Right lobe of liver (tissue), 6 donors: ENCODE data around the gene OR3A1. TPM values are rescaled to one million over a fixed set of nuclear protein-coding genes. Genes with fewer than 3 reads are reported as not detected.
"Not testable (repeated sequence)": the region's sequence is repeated elsewhere in the genome, so short reads cannot be mapped to it uniquely, and the experiment has no call there.

Experiments
- ATAC-seq, 4 donors: fragments of 200-7000 bp; cut with Tn5 transposase; one replicate each; pipeline ENCODE4 v1.9.1; 2020; ENCODE audit warnings: mild to moderate bottlenecking in 4 of 4, moderate library complexity in 4 of 4
- DNase-seq, 3 donors: peaks; one replicate each; pipeline ENCODE4 v3.0.0-alpha.2; 2020
- H3K27ac ChIP-seq, 3 donors: fragments of 200-600 bp; one replicate each; pipeline ENCODE4 v1.8.0; 2022
- H3K27me3 ChIP-seq, 2 donors: fragments of 200-600 bp; one replicate each; pipeline ENCODE4 v1.8.0; 2022
- H3K36me3 ChIP-seq, 4 donors: fragments of 200-600 bp; sonication (generic) in 1 of 4; one replicate each; pipeline versions ENCODE4 v1.5.1 to v1.8.0; 2017 to 2022; ENCODE audit warnings: control low read depth in 1 of 4
- H3K4me1 ChIP-seq, 4 donors: fragments of 200-600 bp; sonication (generic) in 1 of 4; one replicate each; pipeline versions ENCODE4 v1.5.1 to v1.8.0; 2017 to 2022; ENCODE audit warnings: control low read depth in 1 of 4
- H3K4me3 ChIP-seq, 3 donors: fragments of 200-600 bp; one replicate each; pipeline ENCODE4 v1.8.0; 2022
- H3K9me3 ChIP-seq, 4 donors: fragments of 200-600 bp; sonication (generic) in 1 of 4; one replicate each; pipeline versions ENCODE4 v1.5.1 to v1.8.0; 2017 to 2022; ENCODE audit warnings: control low read depth in 1 of 4
- POLR2A ChIP-seq: fragments of 450-650 bp; IDR thresholded peaks from one replicate; pipeline ENCODE4 v1.6.1; 2017; ENCODE audit warnings: antibody characterized with exemption, mild to moderate bottlenecking
- WGBS: methylation state at CpG from one replicate; pipeline ENCODE4 v1.1.6; 2018; ENCODE audit warnings: low coverage, low lambda C conversion rate; ENCODE audit not compliant: insufficient coverage; ENCODE audit errors: missing lambda C conversion rate; 5-methylcytosine and 5-hydroxymethylcytosine counted together
- intact Hi-C, 2 donors: fragments of 100-400 bp; cut with DNase I; formaldehyde crosslinking; loops; one replicate each; pipeline versions ENCODE4 v1.11.2 to v1.14.1; 2022
- total RNA-seq, 6 experiments: library from RNA; depleted of rRNA in 2 of 6; stranded (reverse); fragments of >200 nt in 2 of 6; fragmentation: NEBNext Ultra II Directional in 3 of 6; extraction: Animal tissue kit (Norgen Biotek cat#: 25700) in 3 of 6; gene quantifications; one replicate each; pipeline versions ENCODE4 v1.1.0 to v1.2.4, GENCODE V29; 2016 to 2023
- TF ChIP-seq, protein P1 (sequence below), 4 donors: fragments of 200-600 bp in 3 of 4; fragments of 450-650 bp in 1 of 4; IDR thresholded peaks; one replicate each; pipeline versions ENCODE4 v1.5.1 to v1.8.0; 2016 to 2022; ENCODE audit warnings: antibody characterized with exemption in 4 of 4, mild to moderate bottlenecking in 2 of 4
- donor health status: DM: no; HTN: yes; CAD: no.
- donor health status: DM: no; HTN: no; CAD: no.
- donor health status: DM: no; HTN: no; CAD: no.
- donor health status: DM: no; HTN: yes; CAD: no.
- donor health status: DM: no; HTN: yes; CAD: no.

Gene OR3A1
- total RNA-seq, 6 experiments from 2014 or later = not detected

DNA sequence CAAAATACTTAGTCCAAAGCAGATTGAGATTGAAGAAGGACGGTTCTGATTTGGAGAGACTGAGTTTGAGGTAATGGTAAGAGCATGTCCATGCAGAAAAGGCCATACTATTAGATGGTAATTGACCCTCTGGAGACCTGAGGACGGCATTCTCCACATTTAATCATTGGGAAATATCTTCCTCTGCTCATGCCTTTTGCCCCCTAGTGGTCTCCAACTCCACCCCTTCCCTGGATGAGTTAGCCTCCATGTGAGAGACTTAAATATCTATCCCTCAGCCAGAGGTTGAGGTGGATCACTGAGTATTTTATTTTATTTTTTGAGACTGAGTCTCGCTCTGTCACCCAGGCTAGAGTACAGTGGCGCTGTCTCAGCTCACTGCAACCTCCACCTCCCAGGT, 10.4 kb upstream of the OR3A1 start:
- H3K27ac ChIP-seq = no peak overlapping the region

DNA sequence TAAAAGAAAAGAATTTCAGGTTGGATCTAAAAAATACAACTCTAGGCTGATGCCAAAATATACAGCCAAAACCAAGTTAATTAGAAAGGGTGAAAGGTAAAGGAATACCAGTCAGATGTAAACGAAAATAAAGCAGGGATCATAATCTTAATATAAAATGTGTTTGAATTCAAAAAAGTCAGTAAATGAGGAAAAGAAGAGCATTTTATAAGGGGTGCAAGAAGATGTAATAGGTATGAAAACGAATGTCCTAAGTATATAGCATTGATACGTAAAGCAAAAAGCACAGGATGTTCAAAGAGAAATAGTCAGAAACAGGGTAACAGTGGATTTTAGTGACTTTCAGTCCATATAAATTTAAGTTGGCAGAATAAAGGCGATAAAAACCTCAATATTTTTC, 2.5 kb downstream of the OR3A1 start:
- H3K4me3 ChIP-seq = no peak overlapping the region
- no peaks in the 10 kb centered on the region for H3K9me3 ChIP-seq
- intact Hi-C loops = no loop called here
- H3K27me3 ChIP-seq = no peaks in the 10 kb centered on the region
- ATAC-seq (no peak), DNase-seq (no peak)
- H3K27ac ChIP-seq = no peak overlapping the region
- no peaks in the 10 kb centered on the region for H3K4me1 ChIP-seq
- no peak for TF ChIP-seq POLR2A
- TF ChIP-seq, protein P1, sequence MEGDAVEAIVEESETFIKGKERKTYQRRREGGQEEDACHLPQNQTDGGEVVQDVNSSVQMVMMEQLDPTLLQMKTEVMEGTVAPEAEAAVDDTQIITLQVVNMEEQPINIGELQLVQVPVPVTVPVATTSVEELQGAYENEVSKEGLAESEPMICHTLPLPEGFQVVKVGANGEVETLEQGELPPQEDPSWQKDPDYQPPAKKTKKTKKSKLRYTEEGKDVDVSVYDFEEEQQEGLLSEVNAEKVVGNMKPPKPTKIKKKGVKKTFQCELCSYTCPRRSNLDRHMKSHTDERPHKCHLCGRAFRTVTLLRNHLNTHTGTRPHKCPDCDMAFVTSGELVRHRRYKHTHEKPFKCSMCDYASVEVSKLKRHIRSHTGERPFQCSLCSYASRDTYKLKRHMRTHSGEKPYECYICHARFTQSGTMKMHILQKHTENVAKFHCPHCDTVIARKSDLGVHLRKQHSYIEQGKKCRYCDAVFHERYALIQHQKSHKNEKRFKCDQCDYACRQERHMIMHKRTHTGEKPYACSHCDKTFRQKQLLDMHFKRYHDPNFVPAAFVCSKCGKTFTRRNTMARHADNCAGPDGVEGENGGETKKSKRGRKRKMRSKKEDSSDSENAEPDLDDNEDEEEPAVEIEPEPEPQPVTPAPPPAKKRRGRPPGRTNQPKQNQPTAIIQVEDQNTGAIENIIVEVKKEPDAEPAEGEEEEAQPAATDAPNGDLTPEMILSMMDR (IDR thresholded peaks at IDR 0.05) = no peak
- 55% methylated on average over 4 of the region's 4 CpGs for WGBS
- no peaks in the 10 kb centered on the region for H3K36me3 ChIP-seq

More for the DNA sequence above, 10.4 kb upstream of the OR3A1 start:
- no peaks in the 10 kb centered on the region for H3K9me3 ChIP-seq
- no peaks in the 10 kb centered on the region for H3K27me3 ChIP-seq
- no peaks in the 10 kb centered on the region for H3K4me1 ChIP-seq
- DNase-seq = no peak
- no peak for TF ChIP-seq POLR2A
- WGBS = 71% methylated on average over 3 of the region's 4 CpGs
- intact Hi-C loops = no loop called here
- ATAC-seq = no peak
- H3K36me3 ChIP-seq = no peaks in the 10 kb centered on the region
- no peak overlapping the region for H3K4me3 ChIP-seq

DNA sequence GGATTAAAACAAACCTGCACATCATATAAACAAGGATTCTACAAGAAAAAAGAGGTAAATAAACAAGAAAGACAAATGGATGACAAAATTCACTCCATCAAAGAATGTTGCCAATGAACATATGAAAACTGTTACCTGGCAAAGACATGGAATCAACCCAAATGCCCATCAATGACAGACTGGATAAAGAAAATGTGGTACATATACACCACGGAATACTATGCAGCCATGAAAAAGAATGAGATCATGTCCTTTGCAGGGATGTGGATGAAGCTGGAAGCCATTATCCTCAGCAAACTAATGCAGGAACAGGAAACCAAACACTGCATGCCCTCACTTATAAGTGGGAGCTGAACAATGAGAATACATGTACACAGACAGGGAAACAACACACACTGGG, 4.6 kb downstream of the OR3A1 start:
- H3K4me3 ChIP-seq, ATAC-seq, H3K36me3 ChIP-seq, DNase-seq, H3K27ac ChIP-seq, H3K9me3 ChIP-seq, intact Hi-C loops, H3K27me3 ChIP-seq, H3K4me1 ChIP-seq: not testable (repeated sequence)
- 55% methylated on average over 1 of the region's 1 CpG for whole genome bisulfite sequencing

DNA sequence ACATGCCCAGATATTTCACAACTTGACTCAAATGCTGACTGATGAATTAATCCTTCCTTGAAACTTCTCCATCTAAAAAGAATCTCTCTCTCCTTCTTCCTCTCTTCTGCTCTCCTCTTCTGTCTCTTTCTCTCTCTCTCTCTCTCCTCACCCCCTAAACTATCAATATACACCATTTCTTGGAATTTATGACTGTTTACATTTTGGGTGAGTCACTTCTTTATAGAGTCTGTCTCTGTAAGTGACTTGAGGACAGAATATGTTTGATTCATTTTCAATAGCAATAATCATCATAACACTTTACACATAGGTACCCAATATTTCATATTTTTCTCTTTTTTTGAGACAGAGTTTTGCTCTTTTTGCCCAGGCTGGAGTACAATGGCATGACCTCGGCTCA, 15.3 kb downstream of the OR3A1 start:
- Histone ChIP-seq H3K4me3 (no peak overlapping the region), H3K9me3 (no peaks in the 10 kb centered on the region), H3K36me3 (no peaks in the 10 kb centered on the region), H3K4me1 (no peaks in the 10 kb centered on the region), H3K27me3 (no peaks in the 10 kb centered on the region), H3K27ac (no peak overlapping the region)
- intact Hi-C loops = no loop called here
- no peak for ATAC-seq
- DNase-seq = no peak
- WGBS = 40% methylated on average over 1 of the region's 1 CpG
- TF ChIP-seq POLR2A = no peak
- TF ChIP-seq, protein P1 (IDR thresholded peaks at IDR 0.05) = no peak

DNA sequence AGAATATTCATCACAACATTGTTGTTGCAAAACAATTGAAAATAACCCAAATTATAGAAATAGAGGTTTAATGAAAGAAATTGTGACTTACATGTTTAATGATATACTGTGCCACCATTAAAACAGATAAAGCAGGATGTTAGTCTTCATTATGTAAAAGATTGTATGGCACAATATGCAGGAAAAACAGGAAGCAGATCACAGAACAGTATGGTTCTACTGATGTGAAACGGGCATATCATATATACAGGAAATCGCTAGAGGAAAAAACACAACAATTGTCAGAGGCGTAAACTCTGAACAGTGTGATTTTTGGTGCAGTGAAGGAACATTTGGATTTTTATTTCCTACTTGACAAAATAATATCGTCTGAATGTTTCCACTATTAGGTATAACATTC, 22.0 kb downstream of the OR3A1 start:
- WGBS = 40% methylated on average over 4 of the region's 4 CpGs
- Histone ChIP-seq H3K27me3 (no peaks in the 10 kb centered on the region), H3K4me1 (no peaks in the 10 kb centered on the region), H3K27ac (no peak overlapping the region), H3K36me3 (no peaks in the 10 kb centered on the region), H3K4me3 (no peak overlapping the region), H3K9me3 (no peaks in the 10 kb centered on the region)
- no peak for DNase-seq
- no peak for ATAC-seq
- intact Hi-C loops = no loop called here
- TF ChIP-seq, protein P1 (IDR thresholded peaks at IDR 0.05) = no peak
- TF ChIP-seq POLR2A = no peak
